Breast epithelium (tissue), 3 donors: ENCODE data around the gene POLR1E.

Experiments used
- CTCF ChIP-seq, 3 donors: fragments of 450-650 bp; IDR thresholded peaks; one replicate each; pipeline ENCODE4 v1.5.1; 2016 to 2017; ENCODE audit warnings: antibody characterized with exemption in 3 of 3, mild to moderate bottlenecking in 3 of 3, moderate library complexity in 3 of 3
- POLR2A ChIP-seq: fragments of 450-650 bp; IDR thresholded peaks from one replicate; pipeline ENCODE4 v1.6.1; 2016; ENCODE audit warnings: antibody characterized with exemption, mild to moderate bottlenecking, moderate library complexity
- POLR2AphosphoS5 ChIP-seq, 3 donors: sonication (generic); formaldehyde crosslinking; IDR thresholded peaks; one replicate each; pipeline ENCODE4 v1.6.1; 2017; ENCODE audit warnings: antibody characterized with exemption in 3 of 3

DNA sequence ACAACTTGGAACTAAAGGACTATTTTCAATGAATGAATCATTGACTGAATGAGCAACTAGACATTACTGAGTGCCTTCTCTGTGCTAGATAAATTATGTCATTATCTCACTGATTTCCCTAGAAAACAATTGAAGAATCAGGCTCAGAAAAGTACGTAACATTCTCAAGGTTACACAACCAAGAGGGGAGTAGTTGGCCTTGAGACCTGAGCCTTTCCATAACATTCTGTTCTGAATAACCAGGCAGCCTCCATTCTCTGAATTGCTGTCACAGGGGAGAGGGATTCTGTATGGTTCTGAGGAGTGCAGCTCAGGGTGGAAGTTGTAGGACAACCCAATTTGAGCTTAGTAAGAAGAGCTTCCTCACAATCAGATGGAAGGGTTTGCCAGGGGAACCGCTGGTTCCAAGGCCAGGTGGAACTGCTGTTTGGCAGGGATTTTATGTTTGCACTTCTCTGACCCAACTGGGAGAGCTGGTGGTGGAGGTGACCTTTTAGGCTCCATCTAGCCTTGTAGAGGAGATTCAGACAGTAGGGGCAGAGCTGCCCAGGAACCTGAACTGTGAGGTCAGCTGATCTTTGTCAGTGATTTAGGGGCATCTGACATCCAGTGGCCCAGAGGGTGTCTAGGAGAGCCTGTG, 16.3 kb downstream of the POLR1E start:
- no peak for TF ChIP-seq CTCF (IDR thresholded peaks at IDR 0.05)
- TF ChIP-seq POLR2A = no peak
- TF ChIP-seq POLR2AphosphoS5 (IDR thresholded peaks at IDR 0.05) = no peak
